NCI-H1417 (cell line): ENCODE results near the gene CASZ1.

Experiments
- DNase-seq, 3 experiments: peaks; one replicate each; lab custom pipeline; 2025; lab: John Stamatoyannopoulos, UW

Gene CASZ1

GRCh38 chr1:10773851-10774614 is 22.4 kb downstream of the CASZ1 start:
- DNase-seq = no peak

DNA sequence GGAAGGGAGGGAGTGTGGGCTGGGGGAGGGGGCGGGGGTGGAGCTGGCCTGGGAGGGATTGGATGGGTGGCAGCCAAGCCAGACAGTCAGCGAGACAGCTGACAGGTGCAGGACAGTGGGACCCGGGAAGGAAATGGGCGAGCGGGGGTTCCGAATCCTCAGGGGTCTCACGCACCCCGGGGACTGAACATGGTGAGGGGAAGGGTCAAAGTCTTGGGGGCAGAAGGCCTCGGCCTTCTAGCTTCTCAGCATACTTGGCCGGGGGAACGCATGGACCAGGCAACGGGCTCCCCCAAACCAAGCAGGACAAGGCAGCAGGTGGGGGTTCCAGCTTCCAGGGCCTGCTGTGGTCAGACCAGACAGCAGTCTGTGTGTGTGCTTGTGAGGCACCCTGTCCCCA is 23.1 kb downstream of the CASZ1 start:
- DNase-seq = peak in 2 of 3 experiments; percentile 21 to 42

GRCh38 chr1:10772711-10773110 is 23.7 kb downstream of the CASZ1 start:
- DNase-seq = no peak

DNA sequence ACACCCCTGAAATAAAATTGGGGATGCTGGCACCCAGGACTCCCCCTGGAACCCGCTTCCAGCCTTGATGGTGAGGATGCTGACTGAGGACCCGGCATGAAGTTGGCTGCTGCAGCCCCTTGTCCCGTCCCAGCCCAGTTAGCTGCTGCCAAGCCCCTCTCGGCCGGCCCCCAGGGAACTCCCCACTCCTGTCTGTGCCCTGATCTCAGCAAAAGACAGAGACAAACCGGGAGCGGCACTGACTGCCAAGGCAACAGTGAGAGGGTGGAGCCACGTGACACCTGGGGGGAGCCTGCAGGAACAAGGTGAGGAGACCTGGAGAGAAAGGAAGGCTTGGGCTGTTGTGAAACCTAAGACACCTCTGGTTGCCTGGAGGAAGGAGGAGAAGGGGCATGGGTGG is 24.7 kb downstream of the CASZ1 start:
- peak in 2 of 3 experiments; percentile 31 to 51 for DNase-seq

GRCh38 chr1:10768552-10768951 is 27.9 kb downstream of the CASZ1 start:
- no peak for DNase-seq

DNA sequence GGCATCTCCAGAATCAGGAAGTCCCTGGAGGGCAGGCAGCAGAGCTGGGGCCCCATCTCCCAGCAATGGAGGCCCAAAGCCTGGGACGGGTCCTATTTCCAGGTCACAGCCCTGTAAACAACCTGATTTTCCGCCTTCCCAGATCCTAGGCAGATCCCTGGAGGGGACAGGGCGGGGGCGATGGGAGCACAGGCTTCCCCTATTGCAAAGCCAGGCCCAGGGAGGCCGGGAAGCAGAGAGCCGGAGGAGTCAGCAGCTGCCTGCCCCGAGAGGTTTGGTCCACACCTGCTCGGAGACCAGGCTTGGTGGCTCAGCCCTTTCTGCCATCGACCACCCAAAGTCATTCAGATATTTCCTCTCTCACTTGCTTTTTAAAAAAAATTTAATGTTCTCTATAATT is 29.2 kb downstream of the CASZ1 start:
- peak in 1 of 3 experiments; percentile 10 for DNase-seq

DNA sequence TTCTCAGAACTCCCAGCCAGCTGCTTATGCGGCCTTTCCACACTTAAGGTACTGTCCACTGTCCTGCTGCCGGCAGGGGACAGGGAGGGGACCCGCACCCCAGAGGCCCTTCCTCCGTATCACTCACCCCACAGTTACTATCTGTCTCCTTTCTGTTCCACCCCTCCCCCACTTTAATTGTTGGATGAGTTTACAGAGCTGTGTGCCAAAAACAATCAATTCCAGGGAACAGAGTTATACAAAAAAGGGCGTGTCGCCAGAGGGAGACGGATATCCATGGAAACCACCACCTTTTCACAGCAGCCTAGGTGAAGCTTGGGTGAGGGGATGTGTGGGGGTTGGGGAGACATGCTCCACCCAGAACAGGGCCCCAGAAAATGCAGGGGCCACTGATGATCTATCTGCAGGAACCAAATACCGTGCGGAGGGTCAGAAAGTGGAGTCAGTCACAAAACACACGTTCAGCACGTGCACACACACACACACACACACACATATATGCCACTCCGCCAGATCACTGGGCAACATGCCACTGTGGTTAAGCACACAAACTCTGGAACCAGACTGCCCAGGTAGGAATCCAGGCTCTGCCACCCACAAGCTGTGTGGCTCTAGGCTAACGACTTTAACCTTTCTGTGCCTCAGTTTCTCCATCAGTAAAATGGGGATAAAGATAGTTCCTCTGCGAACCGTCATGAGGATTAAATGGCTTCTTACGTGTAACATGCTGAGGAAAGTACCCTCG is 30.5 kb downstream of the CASZ1 start:
- DNase-seq = peak in 2 of 3 experiments; percentile 81 to 88

DNA sequence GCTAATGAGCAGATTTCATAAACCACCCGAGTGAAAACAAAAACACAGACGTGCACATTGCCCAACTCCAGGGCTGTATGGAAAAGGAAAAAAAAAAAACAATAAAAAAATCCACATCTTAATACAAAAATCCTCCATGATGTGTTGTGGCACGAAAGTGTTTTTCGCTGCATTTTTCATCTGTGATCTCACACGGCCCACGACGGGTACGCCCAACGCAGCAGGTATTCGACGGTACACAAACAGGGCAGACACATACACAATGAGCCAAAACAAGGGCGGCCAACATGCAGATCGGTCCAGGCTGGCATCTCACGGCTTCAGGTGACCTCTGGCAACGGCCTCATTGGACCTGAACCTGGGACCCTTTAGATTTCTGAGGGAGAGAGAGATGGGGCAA is 31.1 kb downstream of the CASZ1 start:
- DNase-seq = peak in 1 of 3 experiments; percentile 53

DNA sequence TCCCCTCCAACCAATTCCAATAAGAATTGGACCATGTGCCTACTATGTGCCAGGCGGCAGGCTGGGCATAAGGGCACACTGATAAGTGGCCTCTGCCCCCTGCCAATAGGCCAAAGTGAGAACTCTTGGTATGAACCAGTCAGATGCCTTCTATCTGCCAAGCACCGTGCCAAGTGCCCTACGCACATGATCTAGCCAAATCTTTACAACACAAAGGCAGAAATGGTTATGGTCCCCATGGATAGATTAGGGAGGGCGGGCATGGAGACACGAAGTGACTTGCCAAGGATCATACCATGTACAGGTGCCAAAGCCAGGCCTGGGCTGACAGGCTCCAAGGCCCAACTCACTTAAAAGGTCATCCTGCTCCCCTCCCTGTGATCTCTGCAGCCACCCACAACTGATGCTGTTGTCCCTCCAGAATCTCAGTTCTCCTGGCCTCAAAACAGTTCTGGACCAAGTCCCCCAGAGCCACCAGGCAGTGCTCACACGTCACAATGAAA is 32.1 kb downstream of the CASZ1 start:
- DNase-seq = no peak

GRCh38 chr1:10762875-10763274 is 33.6 kb downstream of the CASZ1 start:
- DNase-seq = no peak

DNA sequence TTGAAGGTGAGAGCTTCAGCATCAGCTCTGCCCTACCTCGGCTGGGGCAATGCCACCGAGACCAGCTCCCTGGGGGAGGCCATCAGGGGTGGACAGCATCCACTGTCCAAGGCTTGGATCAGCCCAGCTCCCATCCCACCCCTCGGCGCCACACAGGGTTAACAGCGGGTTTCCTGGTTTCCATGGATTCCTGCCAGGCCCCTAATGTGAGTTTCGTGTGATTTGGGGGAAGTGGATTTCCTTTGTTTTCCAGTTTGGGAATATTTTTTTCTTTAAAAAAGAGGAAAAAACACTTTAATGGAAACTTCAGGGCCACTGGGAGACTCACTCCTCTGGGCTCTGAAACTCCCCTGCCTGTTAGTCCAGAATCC is 34.3 kb downstream of the CASZ1 start:
- DNase-seq = no peak

DNA sequence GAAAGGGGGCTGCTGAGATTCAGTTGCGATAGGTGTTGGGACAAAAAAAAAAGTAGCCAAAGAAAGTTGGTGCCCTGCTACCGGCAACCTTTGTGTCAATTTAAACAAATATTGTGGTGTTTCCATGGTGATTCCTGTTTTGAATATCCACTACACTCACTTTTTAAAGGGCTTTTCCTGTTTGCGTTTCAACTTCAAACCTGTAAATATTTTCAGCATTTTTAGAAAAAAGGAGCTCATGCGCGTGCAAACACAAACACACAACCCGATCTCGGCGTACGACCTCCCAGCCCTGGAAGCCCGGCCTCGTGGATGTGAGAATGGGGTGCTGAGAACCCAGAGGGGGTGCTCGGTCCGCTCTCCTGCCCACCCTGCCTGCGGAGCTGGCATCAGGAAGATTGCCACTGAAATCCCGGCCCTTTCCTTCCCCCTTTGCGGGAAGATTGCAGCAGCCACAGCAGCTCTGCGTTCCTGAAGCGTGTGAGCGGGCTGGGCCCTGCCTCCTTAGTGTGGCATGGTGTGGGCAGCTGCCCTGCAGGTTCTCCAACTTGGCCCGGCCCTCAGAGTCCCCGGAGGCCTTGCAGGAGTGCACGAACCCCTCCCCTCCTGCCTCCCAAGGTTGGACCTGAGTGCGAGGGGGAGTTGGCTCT is 34.8 kb downstream of the CASZ1 start:
- no peak for DNase-seq

DNA sequence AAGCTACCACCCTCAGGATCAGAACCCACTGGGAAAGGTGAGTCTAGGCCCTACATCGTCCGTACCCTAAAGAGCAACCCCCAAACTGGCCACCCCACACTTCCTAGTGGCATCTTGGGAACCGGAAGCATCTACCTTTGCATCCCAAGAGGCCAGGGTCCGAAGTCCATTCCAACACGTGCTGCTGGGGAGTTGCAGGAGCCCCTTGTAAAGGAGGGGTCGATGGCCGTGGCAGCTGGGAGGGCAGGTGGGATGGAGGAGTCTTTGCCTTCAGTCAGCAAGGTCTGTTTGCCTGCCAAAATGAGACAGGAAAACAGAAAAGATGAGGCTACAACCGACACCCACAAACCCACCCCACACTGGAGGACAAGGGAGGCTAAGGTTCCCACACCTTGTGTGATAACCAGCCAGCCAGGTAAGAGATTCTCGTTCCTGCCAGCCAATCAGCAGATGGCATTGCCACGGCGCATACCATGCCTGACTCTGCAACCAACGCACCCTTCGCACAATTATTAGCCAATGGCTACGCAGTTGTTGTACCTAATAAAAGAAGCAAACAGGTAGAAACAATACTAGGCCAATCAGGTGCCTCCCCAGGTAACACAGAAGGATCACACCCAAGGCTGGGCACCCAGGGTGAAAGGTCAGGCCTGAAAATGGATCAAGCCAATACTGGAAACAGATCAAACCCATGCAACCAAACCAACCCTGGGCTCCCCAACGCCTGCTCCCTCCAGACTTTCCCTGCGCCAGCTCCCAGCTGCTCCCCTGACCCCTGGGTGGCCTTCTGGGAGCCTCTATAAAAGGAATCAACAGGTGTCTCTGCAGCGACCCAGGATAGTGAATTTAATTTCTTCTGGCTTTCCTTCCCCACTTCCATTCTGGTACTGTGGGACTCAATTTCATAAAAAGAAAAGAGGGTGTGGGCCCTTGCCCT is 35.6 kb downstream of the CASZ1 start:
- no peak for DNase-seq

GRCh38 chr1:10759413-10760200 is 36.8 kb downstream of the CASZ1 start:
- DNase-seq = no peak

GRCh38 chr1:10756842-10757241 is 39.6 kb downstream of the CASZ1 start:
- no peak for DNase-seq

GRCh38 chr1:10755970-10756521 is 40.4 kb downstream of the CASZ1 start:
- peak; percentile 49 to 67 (median 57) for DNase-seq

DNA sequence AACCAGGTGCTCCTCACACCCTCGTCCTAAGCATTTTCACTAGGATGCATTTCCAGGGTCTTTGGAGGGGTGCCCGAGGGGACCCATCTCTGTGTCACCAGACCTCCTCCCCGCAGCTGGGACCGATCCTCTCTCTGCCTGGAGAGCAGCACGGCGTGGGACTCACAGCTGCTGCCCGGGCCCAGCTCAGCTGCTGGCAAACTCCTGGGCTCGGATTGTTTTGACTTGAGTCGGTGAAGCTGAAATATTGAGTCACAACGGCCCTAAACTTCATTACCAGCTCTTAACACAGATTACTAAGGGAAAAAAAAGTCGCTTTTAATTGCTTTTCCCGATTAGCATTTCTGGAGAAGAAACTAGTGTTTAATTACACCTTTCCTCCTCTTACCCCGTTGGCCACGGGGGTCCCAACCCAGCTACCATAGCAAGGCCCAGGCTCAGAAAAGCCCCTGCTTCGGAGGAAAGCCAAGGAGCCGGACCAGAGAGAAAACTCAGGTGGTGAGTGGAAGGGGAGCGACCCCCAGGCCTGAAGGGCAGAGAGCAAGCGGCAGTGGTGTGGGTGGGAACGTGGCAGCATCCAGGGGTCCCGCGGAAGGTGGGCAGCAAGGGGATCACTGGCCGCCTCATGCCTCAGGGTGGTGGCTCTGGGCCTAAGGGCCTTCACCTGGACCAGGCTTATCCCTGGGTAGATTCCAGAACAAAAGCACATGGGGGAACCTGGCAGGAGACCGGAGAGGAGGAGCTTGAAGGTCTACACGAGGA is 41.7 kb downstream of the CASZ1 start:
- DNase-seq = no peak

DNA sequence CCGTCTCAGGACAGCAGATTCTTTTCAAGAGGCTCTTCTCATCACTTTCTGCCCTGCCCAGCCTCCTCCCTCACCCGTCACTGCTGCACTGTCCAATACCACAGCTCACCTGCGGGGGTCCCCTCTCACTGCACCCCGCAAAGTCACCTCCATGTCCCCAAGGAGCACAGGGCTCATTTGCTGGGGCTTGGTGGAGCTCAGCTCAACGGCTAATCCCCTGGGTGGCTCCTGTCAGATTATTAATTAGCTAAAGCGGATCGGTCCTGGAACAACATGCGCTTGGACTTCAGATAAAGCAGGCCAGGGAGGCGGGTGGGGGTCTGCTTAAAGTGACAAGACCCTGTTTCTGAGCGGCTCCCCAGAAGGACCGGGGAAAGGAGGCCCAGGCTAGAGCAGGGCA is 43.1 kb downstream of the CASZ1 start:
- peak in 1 of 3 experiments; percentile 35 for DNase-seq

DNA sequence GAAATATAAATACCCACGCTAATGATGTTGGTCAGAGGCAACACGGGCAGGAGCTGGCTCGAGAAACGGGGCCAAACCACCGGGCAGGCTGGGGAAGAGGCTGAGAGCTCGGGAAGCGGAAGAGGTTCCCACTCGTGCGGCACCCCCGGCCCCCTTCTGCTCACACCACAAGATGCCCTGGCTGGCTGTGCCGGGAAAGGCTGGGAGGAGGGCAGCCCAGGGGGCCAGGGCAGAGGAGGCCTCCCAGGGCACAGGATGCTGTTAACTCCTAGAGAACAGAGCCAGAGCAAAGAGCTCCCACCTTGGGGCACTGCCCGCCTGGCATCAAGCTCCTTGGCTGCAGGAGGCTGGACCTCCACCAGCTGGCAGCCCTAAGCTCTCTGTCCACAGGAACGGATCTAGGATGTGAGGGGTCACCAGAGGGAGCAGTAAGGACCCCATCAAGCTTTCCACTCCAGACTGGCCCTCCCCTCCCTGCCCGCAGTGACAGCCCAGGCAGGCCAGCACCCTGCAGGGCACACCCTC is 44.8 kb downstream of the CASZ1 start:
- DNase-seq = no peak
